Astrocyte of the hippocampus (primary cell): ENCODE measurements around the gene TBX2.
A peak's percentile ranks its signal among the peaks of the same experiment; 100 is the strongest.
"Not testable (repeated sequence)": the region's sequence is repeated elsewhere in the genome, so short reads cannot be mapped to it uniquely, and the experiment has no call there.

Experiments used
- DNase-seq: peaks from one replicate; pipeline ENCODE4 v3.0.0; 2011; ENCODE audit warnings: low read depth, low spot score

Gene TBX2

DNA sequence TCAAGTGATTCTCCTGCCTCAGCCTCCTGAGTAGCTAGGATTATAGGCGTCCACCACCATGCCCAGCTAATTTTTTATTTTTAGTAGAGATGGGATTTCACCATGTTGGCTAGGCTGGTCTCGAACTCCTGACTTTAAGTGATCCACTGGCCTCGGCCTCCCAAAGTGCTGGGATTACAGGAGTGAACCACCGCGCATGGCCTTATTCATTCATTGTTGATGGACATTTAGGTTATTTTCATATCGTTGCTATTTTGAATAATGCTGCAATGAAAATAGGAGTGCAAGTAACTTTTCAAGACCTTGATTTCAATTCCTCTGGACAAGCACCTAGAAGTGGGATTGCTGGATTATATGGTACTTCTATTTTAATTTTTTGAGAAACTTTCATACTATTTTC, 30.2 kb downstream of the TBX2 start:
- not testable (repeated sequence) for DNase-seq

DNA sequence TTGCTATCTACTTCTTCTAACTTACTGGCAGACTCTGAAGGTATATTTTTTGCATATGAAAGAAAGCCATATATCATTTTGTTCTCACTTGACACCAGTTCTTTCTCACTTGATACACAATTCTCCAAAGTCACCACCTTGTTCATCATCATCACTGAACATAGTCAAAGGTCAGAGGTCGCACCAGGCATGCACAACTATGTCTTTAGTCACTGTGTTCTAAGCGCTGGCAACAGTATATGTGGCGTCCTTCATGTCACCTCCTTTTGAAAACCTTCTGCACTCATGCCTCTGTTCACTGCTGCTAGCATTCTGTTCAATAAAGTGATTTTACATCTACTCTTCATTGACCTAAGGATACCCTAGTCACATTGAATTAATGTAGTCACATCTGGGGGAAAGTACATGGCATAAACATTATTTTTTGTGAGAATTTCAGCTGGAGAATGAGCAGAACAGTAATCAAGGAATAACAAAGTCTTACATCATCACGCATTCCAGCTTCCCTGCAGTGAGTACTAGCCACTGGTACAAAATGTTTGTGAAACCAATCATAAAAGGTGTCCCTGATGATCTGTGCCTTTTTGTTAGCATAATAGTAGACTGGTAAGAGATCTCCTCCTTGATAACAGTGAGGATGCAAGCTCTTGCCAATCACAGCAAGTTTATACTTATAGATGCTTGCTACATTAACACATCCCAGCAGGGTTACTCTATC, 32.1 kb downstream of the TBX2 start:
- DNase-seq = no peak

DNA sequence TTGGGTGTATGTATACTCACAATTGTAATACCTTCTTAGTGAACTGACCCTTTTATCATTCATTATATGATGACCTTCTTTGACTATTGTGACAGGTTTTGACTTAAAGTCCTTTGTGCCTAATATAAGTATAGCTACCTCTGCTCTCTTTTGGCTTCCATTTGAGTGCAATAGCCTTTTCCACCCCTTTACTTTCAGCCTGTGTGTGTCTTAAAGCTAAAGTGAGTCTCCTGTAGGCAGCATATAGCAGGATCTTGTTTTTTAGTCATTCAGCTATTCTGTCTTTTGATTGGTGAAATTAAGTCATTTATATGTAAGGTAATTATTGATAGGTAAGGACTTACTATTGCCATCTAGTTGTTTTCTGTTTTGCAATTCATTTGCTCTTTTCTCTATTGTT, 36.6 kb downstream of the TBX2 start:
- no peak for DNase-seq

DNA sequence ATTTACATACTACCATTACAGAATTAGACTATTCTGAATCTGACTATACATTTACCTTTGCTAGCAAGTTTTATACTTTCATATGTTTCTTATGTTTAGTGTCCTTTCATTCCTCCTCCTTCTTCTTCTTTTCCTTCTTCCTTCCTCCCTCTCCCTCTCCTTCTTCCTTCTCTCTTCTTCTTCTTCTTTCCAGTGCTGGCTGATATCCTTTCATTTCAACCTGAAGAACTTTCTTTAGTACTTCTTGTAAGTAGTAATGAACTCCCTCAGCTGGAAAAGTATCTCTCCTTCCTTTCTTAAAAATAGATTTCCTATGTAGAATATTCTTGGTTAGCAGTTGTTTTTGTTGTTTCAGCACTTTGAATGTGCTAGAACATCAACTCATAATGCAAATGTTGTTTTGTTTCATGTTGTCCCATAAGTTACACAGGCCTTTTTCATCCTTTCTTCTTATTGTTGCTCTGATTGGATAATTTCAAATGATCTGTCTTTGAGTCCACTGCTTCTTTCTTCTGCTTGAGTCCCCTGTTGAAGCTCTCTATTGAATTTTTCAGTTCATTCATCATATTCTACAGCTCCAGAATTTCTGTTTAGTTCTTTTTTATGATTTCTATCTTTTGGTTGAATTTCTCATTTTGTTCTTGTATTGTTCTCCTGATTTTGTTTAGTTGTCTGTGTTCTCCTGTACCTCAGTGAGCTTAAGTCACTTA, 37.5 kb downstream of the TBX2 start:
- DNase-seq = no peak

DNA sequence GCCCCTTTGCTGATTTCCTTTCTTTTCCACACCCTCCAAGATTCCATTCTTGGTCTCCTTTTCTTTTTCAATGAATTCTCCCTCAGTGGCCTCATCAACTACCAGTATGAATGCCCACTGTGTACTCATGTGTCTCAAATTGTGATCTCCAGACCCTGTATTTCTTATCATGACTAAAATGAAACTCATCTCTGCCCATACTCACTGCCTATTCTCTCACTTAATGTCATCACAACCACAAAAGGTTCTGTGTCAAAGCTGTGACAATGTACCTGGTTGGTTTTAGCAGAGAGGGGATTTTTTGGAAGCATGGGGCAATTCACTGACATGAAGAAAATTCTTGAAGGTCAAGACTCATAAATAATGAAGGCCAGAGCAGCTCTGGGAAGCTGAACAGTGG, 41.1 kb downstream of the TBX2 start:
- DNase-seq = no peak

DNA sequence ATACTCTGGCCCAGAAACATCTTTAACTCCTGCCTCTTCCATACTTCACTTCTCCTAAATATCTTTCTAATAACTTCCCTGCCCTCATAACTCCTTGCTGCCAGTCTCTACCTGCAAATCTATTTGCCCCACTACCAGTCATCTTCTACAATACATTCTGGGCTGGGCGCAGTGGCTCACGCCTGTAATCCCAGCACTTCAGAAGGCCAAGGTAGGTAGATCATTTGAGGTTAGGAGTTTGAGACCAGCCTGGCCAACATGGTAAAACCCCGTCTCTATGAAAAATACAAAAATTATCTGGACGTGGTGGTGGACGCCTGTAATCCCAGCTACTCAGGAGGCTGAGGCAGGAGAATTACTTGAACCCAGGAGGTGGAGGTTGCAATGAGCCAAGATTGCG, 41.9 kb downstream of the TBX2 start:
- not testable (repeated sequence) for DNase-seq

DNA sequence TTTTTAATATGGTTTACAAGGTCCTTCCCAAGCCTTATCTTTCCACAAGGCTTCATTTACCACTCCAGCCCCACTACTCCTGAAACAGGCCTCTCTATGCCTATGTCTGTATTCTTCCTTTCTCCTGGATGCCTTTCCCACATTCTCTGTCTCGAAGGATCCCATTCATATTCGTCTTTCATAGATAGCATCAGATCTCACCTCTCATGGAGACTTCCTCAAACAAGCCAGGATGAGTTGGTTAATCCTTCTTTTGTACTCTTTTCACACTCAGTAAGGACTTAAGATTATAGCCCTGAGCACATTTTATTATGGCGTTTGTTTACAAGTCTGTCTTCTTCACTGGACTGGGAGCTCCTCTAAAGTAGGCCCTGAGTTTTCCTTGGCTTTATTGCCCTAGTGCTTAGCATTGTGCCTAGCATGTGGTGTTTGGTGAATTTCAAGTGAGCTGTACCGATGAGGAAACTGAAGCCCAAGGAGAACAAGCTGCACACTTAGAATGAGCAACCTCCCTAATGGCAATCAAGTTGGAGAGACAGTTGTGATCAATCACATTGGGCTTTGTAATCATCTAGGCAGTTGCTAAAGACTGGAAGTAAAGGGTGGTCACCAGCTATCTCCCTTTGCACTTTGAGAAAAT, 42.6 kb downstream of the TBX2 start:
- DNase-seq = no peak

DNA sequence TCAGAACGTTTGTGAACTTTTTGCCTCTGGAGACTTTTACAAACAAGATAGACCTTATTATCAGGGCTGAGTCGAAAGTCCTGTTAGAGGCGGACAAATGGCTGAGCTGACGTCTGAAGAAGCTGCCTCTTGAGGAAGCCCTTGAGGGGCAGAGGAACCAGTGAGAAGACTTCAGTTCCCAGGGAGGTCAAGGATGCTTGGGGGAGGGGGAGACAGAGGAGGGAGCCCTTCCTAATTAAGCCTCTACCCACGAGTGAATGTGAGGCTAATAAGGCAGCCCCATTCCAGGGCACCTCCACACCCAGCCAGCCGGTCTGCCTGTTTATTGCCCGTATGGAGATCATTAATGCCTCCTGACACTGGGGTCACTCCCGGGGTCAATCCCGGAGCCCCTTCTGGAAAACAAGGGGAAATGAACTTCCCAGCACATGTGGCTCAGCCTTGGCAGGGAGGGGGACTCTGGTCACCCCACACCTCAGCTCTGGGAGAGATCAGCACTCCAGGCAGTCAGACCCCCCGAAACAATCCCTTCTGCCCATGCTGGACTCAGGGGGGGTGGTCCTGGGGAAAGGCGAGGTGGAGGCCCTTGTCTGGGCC, 43.3 kb downstream of the TBX2 start:
- no peak for DNase-seq

DNA sequence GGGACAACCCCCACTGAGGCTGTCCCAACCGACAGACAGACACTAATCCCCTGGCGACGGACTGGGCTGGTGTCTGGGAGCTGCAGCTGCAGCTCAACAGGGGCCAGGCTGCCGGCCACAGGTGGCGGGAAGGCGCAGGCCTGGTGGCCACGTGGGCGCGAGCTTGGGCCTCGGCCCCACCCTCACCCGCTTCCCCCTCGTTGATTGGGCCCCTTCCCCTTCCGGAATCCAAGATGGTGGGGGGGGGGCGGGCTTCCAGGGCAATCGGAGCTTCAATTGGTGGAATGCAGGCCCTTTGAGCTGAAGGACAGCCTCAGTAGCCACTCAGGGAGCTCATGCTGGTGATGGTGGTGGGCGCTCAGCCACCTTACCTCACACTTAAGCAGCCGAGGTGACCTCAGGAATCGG, 43.8 kb downstream of the TBX2 start:
- no peak for DNase-seq

DNA sequence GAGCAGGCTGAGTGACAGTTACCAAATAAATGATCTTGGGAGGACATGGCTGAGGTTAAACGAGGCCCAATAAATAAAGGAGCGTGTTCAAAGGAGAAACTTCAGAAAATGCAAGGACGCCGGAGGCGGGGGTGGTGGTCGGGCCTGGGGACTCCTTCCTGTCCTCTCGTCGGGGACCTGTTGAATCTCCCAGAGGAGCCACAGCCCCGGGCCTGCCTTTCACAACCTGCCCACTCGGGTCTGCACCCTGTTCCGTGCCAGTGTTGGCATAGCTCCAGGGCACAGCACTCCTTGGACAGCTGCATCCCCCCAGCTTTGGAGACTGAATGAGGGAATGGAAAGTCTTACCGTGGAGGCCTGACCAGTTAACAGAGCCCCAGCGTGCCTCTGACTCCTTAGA, 44.4 kb downstream of the TBX2 start:
- DNase-seq = no peak

DNA sequence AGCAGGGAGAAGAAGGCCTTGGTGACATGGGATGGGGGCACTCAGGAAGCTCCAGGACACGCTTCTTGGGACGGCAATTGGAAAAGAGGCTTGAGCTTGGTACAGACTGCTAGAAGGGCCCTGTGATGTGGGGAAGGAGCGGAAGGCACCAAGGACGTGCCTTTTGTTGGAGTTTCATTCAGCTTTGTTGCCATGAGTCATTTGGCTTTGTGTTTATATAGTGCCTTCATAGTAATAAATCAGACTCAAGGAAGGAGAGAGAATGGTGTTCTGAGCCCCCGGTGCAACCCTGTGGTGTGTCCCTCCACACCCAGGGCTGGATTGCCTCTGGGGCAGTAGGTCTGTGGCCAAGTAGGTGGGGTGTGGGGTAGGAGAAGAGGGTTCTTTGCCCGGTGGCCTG, 45.2 kb downstream of the TBX2 start:
- DNase-seq = peak; percentile 39

DNA sequence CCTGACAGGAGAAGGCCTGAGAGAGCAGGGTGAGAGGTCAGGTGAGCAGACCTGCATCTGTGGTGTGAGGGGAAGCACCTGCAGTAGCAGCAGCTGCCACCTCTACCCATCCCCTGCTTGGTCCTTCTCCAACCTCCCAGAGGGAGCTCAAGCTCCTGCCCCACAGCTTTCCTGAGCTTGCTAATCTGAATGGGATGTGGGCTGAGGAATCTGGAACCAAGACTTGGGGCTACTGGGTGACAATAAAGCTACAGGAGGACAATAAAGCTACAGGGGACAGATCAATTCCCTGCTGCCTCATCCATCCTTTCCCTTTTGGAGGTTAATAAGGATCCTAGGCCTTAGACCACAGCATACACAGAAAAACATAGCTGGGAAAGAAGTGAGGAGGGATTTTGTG, 47.7 kb downstream of the TBX2 start:
- no peak for DNase-seq

DNA sequence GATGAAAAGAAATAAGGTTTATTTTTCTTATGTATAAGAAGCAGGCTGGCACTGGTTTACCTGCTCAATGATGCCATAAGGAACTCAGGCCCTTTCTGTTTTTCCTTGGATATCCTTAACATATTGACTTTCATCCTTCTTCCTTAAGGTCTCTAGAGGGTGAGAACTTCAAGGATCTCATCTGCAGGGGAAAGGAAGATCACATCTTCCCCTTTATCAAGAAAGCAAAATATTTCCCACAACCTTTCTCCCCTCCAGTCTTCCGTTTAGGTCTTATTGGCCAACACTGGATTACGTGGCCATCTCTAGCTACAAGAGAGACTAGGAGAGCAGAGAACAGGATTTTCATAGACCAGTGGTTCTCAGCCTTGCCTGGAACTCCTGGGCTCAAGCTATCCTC, 48.4 kb downstream of the TBX2 start:
- no peak for DNase-seq

DNA sequence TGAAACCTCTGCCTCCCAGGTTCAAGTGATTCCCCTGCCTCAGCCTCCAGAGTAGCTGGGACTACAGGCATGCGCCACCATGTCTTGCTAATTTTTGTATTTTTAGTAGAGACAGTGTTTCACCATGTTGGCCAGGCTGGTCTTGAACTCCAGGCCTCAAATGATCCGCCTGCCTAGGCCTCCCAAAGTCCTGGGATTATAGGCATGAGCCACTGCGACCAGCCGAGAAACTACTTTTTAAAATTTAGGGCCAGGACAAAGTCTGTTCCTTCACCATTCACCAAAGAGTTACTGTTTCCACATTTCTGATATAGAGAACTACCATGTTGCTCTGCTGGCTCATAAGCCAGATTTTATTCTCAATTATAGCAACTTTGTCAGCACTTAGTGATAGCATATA, 49.5 kb downstream of the TBX2 start:
- not testable (repeated sequence) for DNase-seq

DNA sequence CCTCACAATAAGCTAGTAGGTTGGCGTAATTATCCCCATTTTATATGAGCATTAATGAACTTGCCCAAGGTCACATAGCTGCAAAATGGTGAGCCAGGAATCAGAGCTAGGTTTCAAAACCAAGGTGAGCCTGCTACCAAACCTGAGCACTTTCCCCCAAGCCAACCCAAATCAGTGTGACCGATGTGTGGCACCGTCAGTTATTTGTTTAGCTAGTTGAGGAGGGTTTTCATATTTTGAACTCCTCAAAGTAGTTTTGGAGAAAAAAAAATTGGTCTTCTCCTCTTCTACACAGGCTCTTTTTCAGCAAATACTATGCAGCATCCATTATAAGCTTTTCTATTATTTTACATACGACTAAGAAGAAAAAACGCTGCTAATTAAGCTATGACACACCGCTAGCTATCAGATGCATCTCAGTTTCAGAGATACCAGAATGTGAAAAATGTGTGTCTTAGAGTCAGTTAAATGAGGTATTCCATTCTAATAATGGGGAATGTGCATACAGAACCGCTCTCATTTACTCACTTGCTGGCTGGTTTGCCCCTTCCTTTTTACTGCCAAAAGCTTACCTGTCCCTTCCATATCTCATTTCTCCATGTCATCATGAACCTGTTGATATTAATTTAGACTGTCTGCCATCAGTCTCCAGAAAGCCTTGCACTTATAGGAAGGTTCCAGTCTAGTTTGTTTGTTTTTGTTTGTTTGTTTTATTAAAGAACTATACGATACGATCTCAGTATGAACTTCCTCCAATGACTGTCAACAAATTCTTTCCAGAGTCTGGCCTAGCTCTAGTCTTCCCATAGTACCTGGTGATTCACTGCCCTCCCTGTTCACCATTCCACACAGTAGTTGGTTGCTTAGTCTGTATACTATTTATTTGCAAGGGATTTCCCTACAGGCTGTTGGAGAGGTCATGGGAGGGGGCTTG, 50.3 kb downstream of the TBX2 start:
- DNase-seq = no peak

DNA sequence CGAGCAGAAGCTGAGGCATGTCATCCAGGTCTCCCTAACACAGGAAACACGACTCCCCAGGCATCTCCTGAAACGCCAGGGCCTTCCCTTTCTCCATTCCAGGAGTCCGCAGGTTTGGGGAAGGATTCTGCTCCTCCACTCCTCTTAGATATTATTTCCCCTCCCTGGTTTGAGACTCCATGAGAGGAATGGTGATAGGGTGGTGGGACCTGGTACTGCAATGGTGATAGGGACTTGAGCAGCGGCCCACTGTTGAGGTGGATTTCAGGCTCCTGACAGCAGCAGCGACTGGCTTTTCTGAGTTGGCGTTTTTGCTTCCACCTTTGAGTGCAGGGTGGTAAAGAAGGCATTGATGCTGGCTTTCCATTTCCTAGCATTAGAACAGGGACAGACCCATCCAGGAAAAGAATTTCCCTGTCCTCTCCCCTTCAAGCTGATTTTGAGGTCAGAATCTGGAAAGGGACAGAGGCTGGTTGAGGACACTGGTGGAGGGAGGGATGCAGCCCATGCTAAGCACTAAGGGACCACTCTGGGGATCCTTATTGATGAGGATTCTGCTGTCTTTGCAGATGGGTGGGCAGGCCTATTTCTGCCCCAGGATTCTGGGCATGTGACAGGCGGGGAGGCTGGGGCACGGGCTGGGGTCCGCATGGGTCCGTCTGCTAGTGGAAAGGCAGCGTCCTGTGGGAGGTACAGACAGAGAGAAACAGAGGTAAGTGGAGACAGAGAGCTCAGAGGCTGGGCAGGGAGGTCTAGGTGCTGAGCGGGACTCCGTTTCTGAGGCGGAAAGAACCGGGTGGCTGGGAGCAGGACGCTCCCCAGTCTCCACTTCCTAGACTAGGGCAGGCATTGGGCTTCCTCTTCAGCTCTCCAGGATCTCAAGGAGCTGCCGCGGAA, 51.2 kb downstream of the TBX2 start:
- no peak for DNase-seq

DNA sequence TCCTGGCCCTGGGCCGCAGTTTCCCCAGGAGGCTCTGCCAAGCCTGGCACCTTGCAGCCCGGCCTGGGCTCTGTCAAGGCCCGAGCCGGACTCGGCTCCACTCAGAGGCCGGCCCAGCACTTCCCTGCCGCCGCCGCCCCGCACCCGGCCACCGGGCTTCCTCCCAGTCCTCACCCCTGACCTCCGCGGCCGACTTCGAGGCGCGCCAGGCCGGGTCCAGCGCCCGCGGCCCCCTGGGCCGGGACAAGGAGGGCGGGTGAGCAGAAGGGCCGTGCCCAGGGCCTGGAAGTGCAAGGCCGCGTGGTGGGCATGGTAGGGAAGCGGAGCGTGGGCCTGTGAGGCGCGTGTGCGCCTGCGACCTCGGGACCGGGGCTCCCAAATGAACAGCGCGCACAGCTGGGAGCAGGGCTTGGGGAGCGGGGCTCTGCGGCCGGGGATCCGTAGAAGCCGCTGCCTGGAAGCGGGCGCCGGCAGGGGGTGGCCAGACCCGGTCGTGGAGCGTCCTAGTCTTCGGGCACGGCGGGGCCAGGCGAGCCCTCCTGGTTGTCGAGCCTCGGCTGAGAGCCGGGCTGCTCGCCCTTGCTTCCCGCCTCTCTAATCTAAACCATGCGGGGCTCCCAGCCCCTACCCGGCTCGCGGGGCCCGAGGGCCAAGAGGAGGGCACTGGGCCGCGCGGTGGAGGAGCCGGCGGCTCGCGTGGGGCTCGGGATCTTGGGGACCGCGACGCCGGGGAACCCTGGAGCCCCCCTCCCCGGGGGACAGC, 52.1 kb downstream of the TBX2 start:
- peak; percentile 33 for DNase-seq

DNA sequence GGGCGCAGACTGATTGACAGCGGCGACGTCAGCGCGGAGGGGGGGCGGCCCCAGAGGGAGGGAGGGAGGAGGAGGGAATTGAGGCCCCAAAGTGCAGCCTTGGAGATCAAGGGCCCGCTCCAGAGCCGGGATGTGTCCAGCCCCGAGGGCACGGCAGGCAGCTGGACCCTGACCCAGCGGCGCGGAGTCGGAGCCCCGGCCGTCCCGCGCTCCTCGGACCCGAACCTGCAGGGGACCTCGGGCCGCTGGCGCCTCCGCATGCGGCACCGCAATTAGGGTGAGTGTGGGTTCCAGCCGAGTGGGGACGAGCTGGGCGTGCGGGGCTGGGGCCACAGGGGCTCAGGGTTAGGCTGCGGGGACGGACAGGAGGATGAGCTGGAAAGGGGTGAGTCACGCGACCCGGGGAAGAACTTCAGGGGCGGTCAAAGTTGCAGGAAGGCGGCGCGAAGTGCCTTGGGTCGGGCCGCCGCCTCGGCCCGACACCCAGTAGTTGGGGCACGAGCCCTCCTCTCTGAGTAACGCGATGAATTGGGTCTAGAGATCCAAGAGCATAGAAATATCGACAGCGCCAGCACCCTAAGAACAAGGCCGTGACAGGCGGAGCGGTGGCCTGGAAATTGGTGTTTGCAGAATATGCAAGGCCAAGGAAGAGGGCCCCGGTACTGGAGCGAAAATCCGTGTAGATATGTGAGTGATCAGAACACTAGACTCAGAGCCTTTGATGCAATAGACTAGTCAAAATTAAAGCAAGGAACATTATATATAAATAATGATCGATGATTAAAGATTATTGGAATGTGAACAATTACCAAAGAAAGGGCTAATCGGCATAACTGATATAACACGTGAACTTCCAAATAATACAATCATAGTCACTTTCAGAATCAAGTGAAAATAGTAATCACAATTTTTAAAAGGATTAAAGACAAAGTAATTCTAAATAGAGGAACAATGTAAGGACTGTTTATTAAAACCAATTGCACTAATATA, 53.0 kb downstream of the TBX2 start, which contains the start of gene TBX4:
TBX4 (plus strand) TSS at position 122 of the 990 bp plus-strand sequence. CDS start 4,069 bp downstream, outside the sequence.
- DNase-seq = no peak
